Measurements from ENCODE around the gene SACM1L.
"Not testable (repeated sequence)": the region's sequence is repeated elsewhere in the genome, so short reads cannot be mapped to it uniquely, and the experiment has no call there.

The SACM1L gene

DNA sequence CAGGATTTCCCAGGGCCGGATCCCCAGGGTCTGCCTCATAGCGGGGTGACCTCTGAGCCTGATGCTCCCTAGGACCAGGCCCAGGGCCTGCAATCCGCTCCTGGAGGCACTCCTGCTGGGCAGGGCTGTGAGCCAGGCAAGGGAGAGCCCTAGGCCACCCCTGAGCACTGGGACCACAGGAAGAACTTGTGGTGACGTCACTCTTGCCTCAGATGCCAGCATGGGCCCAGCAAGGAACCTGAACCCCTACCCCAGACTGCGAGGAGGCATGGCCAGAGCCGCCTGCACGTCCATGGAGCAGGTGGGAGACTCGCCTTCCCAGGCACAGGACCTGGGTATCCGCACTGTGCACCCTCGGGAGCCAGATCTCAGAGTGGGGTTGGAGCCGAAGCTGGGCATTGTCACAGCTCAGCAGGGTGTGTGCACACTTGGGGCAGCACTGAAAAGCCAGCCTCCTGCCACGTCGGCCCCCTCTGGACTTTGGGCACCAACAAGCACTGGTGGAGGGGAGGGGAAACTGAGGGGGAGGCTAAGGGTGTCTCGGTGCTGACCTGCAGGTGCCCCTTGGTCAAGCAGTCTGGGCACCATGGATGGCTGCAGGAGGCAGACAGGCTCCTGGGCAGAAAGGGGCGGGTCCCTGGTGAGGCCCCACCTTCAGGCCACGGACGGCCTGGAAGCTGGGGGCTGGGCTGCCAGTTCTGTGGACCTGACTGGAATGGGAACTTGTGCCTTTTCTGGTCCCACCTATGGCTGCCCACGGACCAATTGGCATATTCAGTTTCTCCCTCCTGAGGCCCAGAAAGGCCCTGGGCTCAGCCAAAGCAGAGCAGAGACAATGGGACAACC, 57.8 kb downstream of the SACM1L start:
- DNase-seq: no peak

DNA sequence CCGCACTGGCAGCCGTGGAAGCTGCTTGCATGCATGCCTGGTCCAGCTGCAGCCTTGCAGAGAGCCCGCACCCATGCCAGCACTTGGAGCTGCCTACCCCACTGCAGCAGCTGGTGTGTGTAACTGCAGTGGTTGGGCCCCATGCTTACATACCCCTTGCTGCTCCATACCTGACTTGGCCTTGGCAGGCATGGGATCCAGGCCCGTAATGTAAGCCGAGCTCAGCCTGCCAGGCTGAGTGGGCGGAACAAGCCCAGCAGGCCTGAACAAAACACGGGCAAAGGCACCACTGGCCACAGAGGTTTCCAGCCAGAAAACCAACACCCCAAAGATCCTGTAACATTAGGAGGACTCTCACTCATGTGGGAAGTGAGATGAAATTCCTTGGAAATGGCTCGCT, 58.9 kb downstream of the SACM1L start:
- DNase-seq: no peak

DNA sequence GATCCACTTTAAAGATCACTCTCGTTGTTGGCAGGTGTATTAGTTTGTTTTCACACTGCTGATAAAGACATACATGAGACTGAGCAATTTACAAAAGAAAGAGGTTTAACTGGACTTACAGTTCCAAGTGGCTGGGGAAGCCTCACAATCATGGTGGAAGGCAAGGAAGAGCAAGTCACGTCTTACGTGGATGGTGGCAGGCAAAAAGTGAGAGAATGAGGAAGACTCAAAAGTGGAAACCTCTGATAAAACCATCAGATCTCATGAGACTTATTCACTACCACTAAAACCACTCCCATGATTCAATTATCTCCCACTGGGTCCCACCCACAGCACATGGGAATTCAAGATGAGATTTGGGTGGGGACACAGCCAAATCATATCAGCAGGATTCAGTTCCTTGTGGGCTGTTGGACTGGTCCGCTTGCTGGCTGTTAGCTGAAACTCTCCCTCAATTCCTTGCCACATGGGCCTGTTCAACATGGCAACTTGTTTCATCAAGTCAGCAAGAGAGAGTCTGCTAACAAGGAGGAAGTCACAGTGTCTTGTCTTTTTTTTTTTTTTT, 59.9 kb downstream of the SACM1L start:
- not testable (repeated sequence) for DNase-seq

DNA sequence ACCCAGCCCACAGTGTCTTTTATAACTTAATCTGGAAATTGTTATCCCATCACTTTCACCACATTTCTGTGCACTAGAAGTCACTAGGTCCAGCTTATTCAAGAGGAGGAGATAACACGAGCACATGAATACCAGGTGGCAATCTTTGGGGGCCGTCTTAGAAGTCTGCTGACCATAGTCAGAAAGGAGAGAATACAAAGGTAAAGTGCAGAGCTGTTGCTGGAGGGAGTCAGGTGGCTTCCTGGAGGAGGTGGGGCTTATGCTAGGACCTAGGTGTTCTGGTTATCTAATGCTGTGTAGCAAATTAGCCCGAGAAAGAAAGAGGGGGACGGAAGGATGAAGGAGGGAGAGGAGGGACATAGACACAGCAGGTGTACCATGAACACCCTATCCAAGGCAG, 60.7 kb downstream of the SACM1L start:
- no peak for DNase-seq

DNA sequence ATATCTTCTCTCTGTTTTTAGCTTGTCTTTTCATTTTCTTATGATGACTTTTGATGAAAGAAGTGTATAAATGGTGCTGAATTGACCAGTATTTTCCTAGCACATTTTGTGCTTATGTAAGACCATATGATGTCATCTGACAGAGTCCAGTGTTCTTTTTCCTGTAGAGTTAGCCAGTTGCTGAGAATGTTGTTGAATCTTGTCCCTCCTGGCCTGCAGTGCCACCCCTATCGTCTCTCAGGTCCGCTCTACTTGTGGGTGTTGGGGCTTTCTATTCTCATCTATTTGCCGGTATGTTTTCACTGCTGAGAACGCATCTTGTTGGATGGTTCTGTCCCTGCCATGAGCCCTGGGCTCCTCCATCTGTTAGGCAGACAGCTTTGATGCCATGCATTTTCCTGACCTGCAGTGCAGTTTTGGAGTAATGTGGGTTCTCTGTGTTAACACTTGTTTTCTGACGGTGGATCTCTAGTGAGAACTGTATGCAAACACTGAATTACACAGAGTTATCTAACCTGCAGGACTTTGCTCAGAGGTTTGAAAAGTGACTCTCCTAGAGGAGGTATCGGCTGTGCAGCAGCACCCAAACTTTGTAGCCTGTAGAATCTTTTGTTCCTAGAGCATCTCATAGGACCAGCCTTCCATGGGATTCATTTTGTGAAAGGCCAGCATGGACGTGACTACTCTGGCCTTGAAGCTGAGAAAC, 62.5 kb downstream of the SACM1L start:
- DNase-seq: no peak

DNA sequence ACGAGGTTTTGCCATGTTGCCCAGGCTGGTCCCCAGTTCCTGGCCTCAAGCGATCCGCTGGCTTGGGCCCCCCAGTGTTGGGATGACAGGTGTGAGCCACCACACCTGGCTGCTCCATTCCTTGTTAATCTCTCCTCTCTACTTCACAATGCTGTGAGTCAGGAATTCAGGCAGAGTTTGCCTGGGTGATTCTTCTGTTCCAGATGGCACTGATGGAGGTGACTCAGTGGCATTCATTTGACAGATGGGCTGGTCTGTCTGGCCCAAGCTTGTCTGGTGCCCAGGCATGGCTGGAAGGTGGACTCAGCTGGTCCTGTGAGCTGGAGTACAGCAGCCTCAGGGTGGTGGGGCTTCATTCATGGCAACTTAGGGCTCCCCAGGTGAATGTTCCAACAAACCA, 63.9 kb downstream of the SACM1L start:
- DNase-seq: no peak

DNA sequence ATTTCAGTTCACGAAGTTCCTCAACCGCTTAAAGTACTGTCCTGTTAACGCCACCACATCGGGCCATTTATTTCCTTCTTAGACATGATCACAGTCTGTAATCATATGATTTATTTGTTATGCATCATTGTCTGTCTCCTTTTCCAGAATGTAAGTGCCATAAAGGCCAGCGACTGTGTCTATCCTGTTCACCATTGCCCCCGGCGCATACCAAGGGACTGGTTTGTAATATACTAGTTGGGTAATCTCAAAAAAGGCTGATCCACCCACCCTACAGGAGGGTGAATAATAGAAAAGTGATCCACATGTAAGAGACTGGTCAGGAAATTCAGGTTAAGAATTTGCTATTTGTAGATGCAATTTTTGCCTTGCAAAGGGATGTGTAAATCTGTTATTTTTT, 65.3 kb downstream of the SACM1L start:
- no peak for DNase-seq

DNA sequence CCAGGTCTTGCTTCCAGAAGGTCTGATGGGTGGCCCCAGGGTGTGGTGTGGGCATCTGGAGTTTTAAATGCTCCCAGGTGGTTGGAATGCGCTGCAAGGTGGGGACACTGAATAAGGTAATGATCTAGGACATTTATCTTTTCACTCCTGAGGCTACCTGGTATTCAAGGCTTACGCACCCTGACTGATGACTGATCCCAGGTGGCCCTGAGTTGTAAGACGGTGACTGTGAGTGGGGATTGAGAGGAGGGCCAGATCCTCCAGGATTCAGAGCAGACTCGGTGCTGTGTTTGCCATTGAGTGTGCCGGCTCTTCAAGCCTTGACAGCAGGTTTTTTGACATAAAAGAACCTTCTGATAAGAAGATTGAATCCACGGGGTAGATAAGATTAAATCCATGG, 66.9 kb downstream of the SACM1L start:
- DNase-seq: no peak

DNA sequence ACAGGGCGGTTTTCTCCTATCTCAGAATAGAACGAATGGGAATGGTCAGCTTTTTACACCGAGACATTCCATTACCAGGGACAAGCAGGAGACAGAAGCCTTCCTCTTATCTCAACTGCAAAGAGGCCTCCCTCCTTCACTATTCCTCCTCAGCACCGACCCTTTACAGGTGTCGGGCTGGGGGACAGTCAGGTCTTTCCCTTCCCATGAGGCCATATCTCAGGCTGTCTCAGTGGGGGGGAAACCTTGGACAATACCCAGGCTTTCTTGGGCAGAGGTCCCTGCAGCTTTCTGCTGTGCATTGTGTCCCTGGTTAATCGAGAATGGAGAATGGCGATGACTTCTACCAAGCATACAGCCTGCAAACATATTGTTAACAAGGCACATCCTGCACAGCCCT, 67.9 kb downstream of the SACM1L start:
- DNase-seq: not testable (repeated sequence)

DNA sequence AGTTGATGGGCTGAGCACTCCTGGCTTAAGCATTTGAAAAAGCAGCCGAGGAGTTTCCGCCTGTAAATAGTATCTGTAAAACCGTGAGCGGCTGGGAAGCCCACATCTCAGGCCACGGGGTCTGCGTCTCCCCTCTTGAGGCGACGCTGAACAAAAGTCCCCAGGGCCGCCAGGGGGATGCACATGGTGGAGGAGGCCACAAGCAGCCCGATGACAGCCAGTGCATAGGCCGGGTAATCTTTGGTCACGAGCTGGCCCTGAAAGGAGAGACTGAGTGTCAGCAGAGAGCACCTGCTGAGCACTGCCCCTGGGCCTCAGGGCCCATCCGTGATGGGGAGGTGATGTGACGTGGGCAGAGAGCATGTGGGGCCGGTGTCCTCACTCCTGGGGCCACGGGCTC, 69.7 kb downstream of the SACM1L start:
- DNase-seq: no peak

DNA sequence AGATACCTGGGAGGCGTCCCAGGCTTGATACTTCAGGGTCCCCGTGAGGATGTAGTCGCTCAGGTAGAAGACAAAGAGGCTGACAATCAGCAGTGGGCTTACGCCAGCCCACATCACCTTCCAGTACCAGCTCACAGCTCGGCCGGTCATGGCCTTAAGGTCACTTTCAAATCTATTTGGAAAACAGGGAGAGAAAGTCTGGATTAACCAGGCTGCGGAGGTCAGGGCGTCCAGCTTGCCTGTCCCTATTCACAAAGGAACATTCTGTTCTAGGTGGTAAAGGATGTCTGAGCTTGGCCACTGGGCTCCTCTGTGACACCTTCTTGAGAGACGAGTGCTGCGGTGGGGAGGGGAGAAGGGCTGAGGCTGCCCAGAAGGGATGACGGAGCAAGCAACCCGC, 70.7 kb downstream of the SACM1L start:
- DNase-seq: no peak

DNA sequence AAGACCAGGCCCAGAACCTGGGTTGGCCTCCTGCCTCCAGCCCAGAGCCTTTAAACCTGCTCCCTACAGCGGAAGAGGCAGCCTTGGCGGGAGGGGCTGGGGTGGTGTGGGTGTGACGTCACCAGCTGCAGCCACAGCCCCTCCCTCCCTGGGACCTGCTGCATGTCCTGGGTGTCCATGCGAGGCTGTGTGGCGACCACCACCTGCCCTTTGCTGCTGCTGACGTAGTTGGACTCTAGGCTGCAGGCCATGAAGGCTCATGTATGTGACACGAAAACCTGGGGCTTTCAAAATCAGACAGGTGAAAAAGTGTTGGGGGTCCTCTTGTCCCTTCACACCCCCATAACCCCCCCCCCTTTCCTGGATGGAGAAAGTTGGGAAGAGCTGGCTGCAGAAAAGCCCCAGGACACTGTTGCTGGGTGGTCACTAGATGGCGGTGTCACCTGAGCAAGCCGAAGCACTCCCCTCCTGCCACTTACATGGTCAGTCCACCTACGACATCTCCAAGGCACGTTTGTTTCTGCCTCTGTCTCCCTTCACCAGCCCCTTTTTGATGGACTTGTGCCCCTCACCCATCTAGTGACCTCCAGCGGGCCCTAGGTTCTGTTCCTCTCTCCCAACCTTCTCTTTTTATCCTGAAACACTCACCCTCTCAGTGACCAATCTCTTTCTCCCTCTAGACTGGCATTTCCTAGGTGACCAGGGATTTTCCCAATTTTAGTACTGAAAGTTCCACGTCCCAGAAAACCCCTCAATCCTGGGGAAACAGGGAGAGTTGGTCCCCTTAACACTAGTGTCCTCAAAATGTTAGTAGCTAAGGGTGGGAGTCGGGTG, 71.9 kb downstream of the SACM1L start:
- peak; percentile 63 for DNase-seq

DNA sequence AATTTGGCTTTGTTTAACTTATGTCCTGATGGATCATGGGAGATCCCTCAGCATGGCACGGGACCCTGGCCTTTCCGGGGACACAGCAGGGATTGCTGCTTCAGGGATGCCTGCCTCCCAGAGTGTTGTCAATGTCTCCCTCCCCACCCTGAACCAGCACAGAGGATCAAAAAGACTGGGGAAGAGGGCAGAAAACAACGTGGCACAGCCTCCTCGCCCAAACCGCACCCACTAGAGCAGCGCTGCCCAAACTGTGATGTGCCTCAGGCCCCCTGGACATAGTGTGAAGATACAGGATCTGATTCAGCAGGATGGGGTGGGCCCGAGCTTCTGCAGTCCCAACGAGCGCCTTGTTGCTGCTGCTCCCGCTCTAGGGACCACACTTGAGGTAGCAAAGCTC, 72.6 kb downstream of the SACM1L start:
- no peak for DNase-seq

DNA sequence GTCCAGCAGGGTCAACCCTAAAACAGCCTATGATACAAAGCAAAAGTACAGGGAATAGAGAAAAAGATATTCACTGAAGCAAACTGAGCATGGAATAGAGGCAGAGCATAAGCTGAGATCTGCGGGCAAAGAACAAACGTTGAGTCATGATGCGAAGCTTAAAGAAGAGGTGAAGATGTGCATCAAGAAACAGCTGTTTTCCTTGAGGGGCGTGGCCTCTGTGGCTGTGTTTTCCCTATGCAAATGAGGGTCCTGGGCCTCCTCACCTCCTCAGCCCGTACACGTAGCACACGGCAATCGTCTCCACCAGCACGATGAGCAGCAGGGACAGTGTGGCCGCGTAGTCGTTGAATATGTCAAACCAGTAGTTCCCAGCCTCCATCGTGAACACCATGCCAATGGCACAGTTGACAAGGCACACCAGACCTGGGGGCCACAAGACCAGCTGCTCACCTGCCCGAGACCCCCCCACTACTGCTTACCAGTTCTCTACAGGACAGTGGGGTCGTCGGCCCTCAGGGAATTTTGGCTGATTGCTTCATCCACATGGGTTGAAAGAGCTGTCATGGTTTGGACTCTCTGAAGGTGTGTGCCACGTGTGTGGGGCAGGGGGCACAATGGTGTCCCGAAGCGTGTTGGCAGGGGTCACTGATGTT, 73.6 kb downstream of the SACM1L start:
- no peak for DNase-seq

DNA sequence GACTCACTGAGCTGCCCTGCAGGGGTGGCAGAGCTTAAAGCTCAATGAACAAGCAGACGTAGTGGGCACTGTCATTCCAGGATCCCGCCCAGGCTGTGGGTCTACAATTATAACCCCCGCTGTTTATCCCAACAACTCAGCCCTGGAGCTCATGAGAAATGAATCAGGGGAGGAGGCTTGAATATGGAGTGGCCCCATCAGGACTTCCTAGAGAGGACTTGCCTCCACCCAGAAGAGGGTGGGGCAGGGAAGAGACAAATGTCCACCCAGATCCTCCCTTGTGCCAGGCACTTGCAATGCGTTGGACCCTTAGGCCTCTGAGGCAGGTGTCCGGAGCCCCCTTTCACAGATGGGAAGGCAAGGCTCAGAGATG, 74.1 kb downstream of the SACM1L start:
- no peak for DNase-seq

DNA sequence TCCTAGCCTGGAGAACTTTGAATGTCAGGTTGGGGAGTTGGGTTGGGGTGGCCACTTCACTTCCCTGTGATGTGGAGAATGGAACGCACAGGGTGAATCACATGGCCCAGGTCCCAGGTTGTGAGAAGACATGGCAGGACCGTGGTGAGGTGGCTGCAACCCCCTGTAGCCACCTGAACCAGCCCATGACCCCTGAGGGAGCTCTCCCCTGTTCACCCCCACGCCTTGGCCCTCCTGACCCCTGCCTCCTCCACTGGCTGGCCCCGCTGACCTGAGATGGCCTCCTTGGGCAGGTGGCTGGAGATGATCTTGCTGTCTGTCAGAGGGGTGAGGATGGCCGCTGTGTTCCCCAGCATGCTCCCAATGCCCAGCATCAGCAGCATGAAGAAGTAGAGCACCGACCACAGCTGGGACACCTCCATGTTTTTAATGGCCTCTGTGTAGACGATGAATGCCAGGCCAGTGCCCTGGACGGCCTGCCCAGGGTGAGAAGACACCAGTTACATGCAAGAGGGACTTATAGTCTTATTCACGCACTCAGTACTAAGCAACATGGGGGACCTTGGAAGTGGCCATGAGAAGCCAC, 76.2 kb downstream of the SACM1L start:
- no peak for DNase-seq

DNA sequence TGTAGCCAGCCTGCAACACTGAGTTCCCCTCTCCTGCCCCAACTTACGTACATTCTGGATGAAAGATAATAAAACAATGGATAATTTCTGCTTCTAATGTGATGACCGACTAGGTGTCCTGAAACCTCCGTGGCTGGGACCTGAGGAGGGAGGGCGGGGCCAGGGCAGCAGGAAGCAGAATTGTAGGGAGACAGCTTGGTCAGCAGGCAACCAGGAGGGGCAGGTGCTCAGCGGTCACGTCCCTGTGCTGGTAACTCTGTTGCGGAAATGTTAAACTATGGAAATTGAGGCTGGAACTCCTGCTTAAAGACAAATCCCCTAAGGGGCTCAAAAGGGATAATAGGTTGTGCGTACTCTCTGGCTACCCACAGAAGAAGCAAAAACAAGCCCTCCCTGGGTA, 76.8 kb downstream of the SACM1L start:
- DNase-seq: no peak

DNA sequence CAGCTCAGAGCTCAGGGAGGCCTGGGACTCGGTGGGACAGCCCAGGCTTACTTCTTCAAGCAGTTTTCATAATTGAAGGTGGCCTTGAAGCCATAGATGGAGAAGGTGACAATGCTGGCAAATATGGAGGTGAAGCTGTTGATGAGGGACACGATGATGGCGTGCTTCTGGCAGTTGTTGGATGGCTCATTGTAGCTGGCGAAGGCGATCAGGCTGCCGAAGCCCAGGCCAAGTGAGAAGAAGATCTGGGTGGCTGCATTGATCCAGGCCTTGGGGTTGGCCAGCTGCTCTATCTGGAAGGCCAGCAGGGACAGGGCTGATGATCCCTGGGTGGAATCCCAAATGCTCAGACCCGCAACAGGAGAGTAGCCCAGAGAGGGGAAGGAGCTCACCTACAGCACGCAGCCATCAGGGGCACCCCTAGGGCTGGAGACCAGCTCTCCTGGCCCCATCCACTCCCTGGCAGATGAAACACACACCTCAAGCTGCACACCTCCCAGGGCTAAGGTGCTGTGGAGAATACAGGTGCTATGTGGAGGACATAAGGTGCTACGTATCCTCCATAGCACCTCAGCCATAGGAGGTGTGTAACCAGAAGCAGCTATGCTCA, 82.1 kb downstream of the SACM1L start:
- DNase-seq: no peak

DNA sequence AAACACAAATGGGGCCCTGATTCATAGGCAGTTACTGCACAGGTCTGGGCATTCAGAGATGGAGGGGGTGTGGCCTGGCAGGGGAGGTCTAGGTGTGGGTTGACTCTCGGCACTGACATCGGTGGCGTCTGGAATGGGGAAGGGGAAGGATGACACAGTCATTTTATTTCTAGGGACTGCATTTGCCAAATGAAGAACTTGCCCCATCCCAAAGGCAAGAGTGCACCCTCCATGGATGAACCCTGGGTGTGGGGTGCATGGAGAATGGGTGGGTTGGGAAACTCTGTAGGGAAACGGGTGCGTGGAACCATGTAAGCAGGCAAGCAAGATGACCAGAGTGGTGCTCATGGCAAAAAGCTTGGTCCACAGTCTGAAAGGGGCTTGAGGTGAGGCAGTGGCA, 82.6 kb downstream of the SACM1L start:
- DNase-seq: no peak

DNA sequence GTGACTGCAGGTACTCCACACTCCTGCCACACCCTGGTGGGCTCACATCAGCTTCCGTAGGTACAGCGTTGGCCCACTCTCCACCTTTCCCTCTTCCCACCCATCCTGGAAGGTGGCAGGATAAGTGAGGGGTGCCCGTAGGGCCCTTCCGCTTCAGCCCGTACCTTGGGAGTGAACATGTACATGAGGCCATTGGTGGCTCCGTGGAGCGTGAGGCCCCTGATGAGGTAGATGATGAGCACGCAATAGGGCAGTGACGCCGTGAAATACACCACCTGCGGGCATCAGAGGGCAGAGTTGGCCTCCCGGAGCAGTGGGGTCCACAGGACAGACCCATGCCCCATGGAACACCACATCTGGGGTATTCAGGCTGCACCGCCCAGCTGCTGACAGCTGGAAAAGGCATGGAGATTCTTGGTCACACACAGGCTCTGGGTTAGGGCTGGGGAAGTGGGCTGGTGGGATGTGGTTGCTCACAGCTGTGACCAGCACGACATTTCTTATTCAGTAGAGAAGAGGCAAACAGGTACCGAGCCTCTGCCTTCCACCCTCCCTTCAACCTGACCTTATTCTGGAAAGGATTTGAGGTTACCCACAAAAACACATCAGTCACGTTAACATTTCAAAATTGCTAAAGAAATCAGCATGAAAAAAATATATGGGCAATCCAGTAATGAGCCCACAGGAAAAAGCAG, 83.3 kb downstream of the SACM1L start:
- DNase-seq: no peak

DNA sequence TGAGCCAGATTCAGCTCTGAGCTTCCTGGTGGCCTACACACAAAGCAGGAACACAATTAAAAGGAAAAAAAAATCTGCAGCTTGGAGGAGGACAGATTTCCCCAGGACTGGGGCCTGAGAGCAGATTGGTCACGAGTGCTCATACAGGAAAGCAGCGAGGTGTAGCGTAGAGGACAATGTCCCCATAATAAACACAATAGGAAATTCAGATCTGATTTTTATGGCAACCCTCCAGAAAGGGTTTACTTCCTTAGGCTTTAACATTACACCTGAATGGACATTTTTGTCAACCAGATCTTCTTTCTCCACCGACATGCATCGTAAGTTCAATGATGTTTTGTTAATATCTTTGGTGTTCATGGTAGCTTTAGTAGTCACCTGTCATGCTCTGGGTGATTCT, 83.9 kb downstream of the SACM1L start:
- no peak for DNase-seq

All from NCI-H69 (cell line).